Sciatic nerve (tissue), 1 donor: Measurements from ENCODE around the gene ZCCHC4. TPM values are rescaled to one million over a fixed set of nuclear protein-coding genes. Genes with fewer than 3 reads are reported as not detected.

Experiments
- total RNA-seq: library from RNA; stranded (reverse); fragmentation: NEBNext Ultra II Directional; extraction: Animal tissue kit (Norgen Biotek cat#: 25700); gene quantifications from one replicate; pipeline ENCODE4 v1.2.1, GENCODE V29; 2021
- donor health status: DM: no; HTN: no; CAD: no.

ZCCHC4 gene
- total RNA-seq, 1 donor from 2014 or later, result 13.9 TPM

Other genes starting within 250 kb of the ZCCHC4 start
- gene SEPSECS, start 152.3 kb upstream of the ZCCHC4 start, total RNA-seq, result 11.3 TPM
- gene PI4K2B, start 78.7 kb upstream of the ZCCHC4 start, total RNA-seq, result 10.3 TPM
- 41.7 TPM for gene ANAPC4, start 64.5 kb downstream of the ZCCHC4 start, total RNA-seq